ENCODE data around the gene TIMP3.

Gene TIMP3

DNA sequence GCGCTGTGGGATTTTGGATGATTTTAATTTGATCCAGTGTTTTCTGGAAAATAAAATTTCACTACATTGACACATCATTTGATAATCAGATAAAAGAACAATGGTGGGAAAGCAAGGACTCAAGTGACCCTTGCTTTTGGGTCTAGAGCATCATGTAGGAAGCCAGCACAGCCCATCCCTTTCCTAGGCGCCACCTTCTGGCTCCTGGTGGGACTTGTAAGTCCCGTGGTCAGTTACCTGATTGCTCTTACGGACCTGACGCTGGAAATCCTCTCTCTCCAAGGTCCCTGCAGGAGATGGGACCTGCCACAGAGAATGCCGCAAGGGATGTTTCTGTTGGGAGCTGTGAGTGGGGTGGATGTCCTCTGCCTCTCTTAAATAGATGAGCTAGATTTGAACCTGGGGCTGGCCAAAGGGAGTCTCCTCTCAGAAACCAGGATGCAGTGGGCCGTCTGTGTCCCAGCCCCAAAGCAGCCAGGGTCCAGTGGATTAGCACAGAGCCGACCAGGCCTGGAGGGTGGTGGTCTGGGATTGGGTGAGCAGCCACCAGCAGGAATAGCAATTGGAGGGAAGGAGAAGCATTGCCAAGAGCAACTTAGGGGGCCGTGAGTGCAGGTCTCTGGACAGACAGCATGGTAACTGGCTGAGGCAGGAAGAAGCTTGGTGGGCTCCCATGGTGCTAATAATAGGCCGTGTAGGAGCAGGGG, 21.7 kb downstream of the TIMP3 start:
- Histone ChIP-seq H3K9me3 (replicated peaks in 1 of 11) (no peaks in the 10 kb centered on the region), H4K20me1 (no peaks in the 10 kb centered on the region), H3K4me2 (no peak overlapping the region), H3K27ac (no peak overlapping the region), H3K4me3 (no peak overlapping the region), H3K36me3 (no peaks in the 10 kb centered on the region), H3K4me1 (peaks cover 0 to 10% (median 4%) of the 10 kb centered on the region in 10 experiments; a peak in 11 of 20 replicates), H3K9ac (no peak overlapping the region), H3K27me3 (no peaks in the 10 kb centered on the region)
- no peak for TF ChIP-seq Cebpa-rat (IDR thresholded peaks at IDR 0.05)

GRCh38 chr22:32824531-32825312, 23.2 kb downstream of the TIMP3 start:
- no peak overlapping the region for H3K4me2 ChIP-seq
- no peaks in the 10 kb centered on the region for H3K27me3 ChIP-seq
- no peaks in the 10 kb centered on the region for H3K9me3 ChIP-seq (replicated peaks in 1 of 11)
- H3K36me3 ChIP-seq: no peaks in the 10 kb centered on the region
- H3K27ac ChIP-seq: no peak overlapping the region
- H3K4me3 ChIP-seq: no peak overlapping the region
- no peak overlapping the region for H3K9ac ChIP-seq
- no peak for TF ChIP-seq Cebpa-rat (IDR thresholded peaks at IDR 0.05)
- H4K20me1 ChIP-seq: no peaks in the 10 kb centered on the region; a peak in 1 of 22 replicates
- H3K4me1 ChIP-seq: peaks cover 0 to 1% (median 0%) of the 10 kb centered on the region in 10 experiments; a peak in 4 of 20 replicates

DNA sequence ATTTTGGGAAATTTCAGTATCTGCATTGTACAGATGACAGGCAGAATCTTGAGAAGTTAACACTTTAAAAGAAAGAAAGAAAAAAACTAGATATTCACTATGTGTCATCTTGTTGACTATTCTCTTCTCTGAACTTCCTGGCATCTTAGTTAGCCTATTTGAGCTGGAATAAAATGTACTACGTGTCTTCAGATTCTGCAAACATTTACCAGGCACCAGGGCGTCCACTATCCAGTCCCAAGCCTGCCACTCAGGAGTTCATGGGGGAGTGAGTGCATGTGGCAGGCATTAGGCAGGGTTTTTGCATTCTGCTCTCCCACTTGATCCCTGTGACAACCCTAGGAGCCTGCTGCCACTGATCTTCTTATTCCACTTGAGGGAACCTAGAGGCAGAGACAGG, 25.0 kb downstream of the TIMP3 start:
- Histone ChIP-seq H3K4me1 (peaks cover 0 to 19% (median 16%) of the 10 kb centered on the region in 10 experiments; a peak in 17 of 20 replicates), H3K27me3 (no peaks in the 10 kb centered on the region), H3K4me2 (no peak overlapping the region), H3K27ac (no peak overlapping the region), H4K20me1 (no peaks in the 10 kb centered on the region; a peak in 1 of 22 replicates), H3K4me3 (no peak overlapping the region), H3K9me3 (replicated peaks in 1 of 11) (no peaks in the 10 kb centered on the region), H3K9ac (no peak overlapping the region), H3K36me3 (no peaks in the 10 kb centered on the region)
- TF ChIP-seq Cebpa-rat (IDR thresholded peaks at IDR 0.05): no peak

- Histone ChIP-seq H3K27ac (no peak overlapping the region), H3K9ac (no peak overlapping the region), H3K4me2 (no peak overlapping the region), H4K20me1 (no peaks in the 10 kb centered on the region; a peak in 1 of 22 replicates), H3K9me3 (replicated peaks in 1 of 11) (no peaks in the 10 kb centered on the region), H3K4me1 (peaks cover 0 to 25% (median 22%) of the 10 kb centered on the region in 10 experiments; a peak in 17 of 20 replicates), H3K27me3 (no peaks in the 10 kb centered on the region), H3K4me3 (no peak overlapping the region), H3K36me3 (no peaks in the 10 kb centered on the region)
- no peak for TF ChIP-seq Cebpa-rat (IDR thresholded peaks at IDR 0.05)
Observed at GRCh38 chr22:32827049-32827602, 25.6 kb downstream of the TIMP3 start.

- Histone ChIP-seq H3K9ac (no peak overlapping the region), H3K4me3 (no peak overlapping the region), H3K4me1 (peaks cover 0 to 35% (median 30%) of the 10 kb centered on the region in 10 experiments; a peak in 17 of 20 replicates), H4K20me1 (no peaks in the 10 kb centered on the region; a peak in 1 of 22 replicates), H3K36me3 (no peaks in the 10 kb centered on the region), H3K27ac (no peak overlapping the region), H3K4me2 (no peak overlapping the region), H3K9me3 (replicated peaks in 1 of 11) (no peaks in the 10 kb centered on the region), H3K27me3 (no peaks in the 10 kb centered on the region)
- no peak for TF ChIP-seq Cebpa-rat (IDR thresholded peaks at IDR 0.05)
Observed at GRCh38 chr22:32828150-32828549, 26.6 kb downstream of the TIMP3 start.

GRCh38 chr22:32828561-32828960, 27.1 kb downstream of the TIMP3 start:
- H3K27ac ChIP-seq: no peak overlapping the region
- H4K20me1 ChIP-seq: no peaks in the 10 kb centered on the region; a peak in 1 of 22 replicates
- TF ChIP-seq Cebpa-rat (IDR thresholded peaks at IDR 0.05): no peak
- H3K4me2 ChIP-seq: no peak overlapping the region
- no peaks in the 10 kb centered on the region for H3K27me3 ChIP-seq
- no peak overlapping the region for H3K4me3 ChIP-seq
- peaks cover 0 to 38% (median 30%) of the 10 kb centered on the region in 10 experiments; a peak in 17 of 20 replicates for H3K4me1 ChIP-seq
- no peaks in the 10 kb centered on the region for H3K36me3 ChIP-seq
- H3K9ac ChIP-seq: no peak overlapping the region
- no peaks in the 10 kb centered on the region for H3K9me3 ChIP-seq (replicated peaks in 1 of 11)

DNA sequence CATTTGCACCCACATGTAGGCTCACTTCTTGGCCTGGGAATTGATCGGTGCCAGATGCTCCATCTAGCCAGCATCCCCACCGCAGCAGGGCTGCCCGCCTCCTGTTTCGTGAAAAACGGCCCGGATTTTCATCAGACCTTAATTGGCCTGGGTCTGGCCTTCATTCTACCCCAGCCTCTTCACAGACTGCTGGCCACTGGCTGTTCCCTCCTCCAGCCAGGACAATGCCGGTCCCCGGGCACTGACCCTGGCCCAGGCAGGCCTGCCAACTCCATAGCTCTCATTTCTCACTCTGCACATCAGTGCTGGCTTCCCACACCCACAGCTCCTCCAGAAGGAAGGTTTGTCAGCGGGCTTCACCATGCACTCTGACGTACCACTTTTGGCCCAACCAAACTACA, 27.9 kb downstream of the TIMP3 start:
- Histone ChIP-seq H3K9me3 (replicated peaks in 1 of 11) (no peaks in the 10 kb centered on the region), H4K20me1 (no peaks in the 10 kb centered on the region; a peak in 1 of 22 replicates), H3K27ac (no peak overlapping the region), H3K27me3 (no peaks in the 10 kb centered on the region), H3K4me1 (peaks cover 0 to 38% (median 30%) of the 10 kb centered on the region in 10 experiments; a peak in 17 of 20 replicates), H3K4me2 (peak overlapping the region in 1 of 11 experiments; percentile 80; a peak in 1 of 22 replicates), H3K4me3 (no peak overlapping the region), H3K36me3 (no peaks in the 10 kb centered on the region), H3K9ac (no peak overlapping the region)
- no peak for TF ChIP-seq Cebpa-rat (IDR thresholded peaks at IDR 0.05)

DNA sequence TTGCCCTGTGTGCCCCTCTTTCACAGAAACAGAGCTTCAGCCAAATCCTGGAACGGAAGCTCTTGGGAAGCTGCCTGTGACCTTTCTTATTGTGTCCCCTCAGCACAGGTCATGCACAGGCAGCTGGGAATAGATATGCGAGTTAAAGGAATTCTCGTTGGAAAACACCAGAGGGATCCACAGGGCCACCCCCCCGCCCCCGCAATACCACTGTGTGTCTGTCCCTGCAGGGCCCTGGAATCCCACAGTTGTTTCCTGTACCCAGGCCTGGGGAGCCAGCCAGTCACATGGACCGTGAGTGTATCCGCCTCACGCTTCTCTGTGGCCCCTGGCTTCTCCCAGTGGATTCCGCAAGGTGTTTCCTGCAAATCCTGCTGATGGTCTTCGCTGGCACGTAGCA, 29.0 kb downstream of the TIMP3 start:
- H3K9ac ChIP-seq: no peak overlapping the region
- H4K20me1 ChIP-seq: no peaks in the 10 kb centered on the region; a peak in 1 of 22 replicates
- H3K4me3 ChIP-seq: no peak overlapping the region
- no peak overlapping the region for H3K27ac ChIP-seq
- peak overlapping the region in 9 of 11 experiments; percentile 26 to 80 (median 60); a peak in 17 of 22 replicates for H3K4me2 ChIP-seq
- no peaks in the 10 kb centered on the region for H3K27me3 ChIP-seq
- no peaks in the 10 kb centered on the region for H3K36me3 ChIP-seq
- no peaks in the 10 kb centered on the region for H3K9me3 ChIP-seq (replicated peaks in 1 of 11)
- TF ChIP-seq Cebpa-rat (IDR thresholded peaks at IDR 0.05): no peak
- peaks cover 0 to 38% (median 30%) of the 10 kb centered on the region in 10 experiments; a peak in 17 of 20 replicates for H3K4me1 ChIP-seq

- Histone ChIP-seq H3K4me2 (peak overlapping the region in 8 of 11 experiments; percentile 49 to 80 (median 62); a peak in 16 of 22 replicates), H3K9ac (no peak overlapping the region; a peak in 1 of 22 replicates), H3K4me3 (no peak overlapping the region), H4K20me1 (no peaks in the 10 kb centered on the region; a peak in 1 of 22 replicates), H3K36me3 (no peaks in the 10 kb centered on the region), H3K4me1 (peaks cover 0 to 38% (median 30%) of the 10 kb centered on the region in 10 experiments; a peak in 17 of 20 replicates), H3K27me3 (no peaks in the 10 kb centered on the region), H3K9me3 (replicated peaks in 1 of 11) (no peaks in the 10 kb centered on the region), H3K27ac (no peak overlapping the region)
- TF ChIP-seq Cebpa-rat (IDR thresholded peaks at IDR 0.05): no peak
Observed at GRCh38 chr22:32830957-32831356, 29.5 kb downstream of the TIMP3 start.

Data from BLaER1 treated with 17β-estradiol and CSF1 and Interleukin-3, amounts not matched to agents 10 nM and 100 nM (cell line).